ENCODE data around the gene FRMPD2.

- TF ChIP-seq, protein P1, sequence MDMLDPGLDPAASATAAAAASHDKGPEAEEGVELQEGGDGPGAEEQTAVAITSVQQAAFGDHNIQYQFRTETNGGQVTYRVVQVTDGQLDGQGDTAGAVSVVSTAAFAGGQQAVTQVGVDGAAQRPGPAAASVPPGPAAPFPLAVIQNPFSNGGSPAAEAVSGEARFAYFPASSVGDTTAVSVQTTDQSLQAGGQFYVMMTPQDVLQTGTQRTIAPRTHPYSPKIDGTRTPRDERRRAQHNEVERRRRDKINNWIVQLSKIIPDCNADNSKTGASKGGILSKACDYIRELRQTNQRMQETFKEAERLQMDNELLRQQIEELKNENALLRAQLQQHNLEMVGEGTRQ (IDR thresholded peaks at IDR 0.05; ENCODE audit: low read depth, low read length) = no peak
- TF ChIP-seq POLR2A (IDR thresholded peaks at IDR 0.05; ENCODE audit: low read depth, low read length) = no peak
- TF ChIP-seq, protein P2, sequence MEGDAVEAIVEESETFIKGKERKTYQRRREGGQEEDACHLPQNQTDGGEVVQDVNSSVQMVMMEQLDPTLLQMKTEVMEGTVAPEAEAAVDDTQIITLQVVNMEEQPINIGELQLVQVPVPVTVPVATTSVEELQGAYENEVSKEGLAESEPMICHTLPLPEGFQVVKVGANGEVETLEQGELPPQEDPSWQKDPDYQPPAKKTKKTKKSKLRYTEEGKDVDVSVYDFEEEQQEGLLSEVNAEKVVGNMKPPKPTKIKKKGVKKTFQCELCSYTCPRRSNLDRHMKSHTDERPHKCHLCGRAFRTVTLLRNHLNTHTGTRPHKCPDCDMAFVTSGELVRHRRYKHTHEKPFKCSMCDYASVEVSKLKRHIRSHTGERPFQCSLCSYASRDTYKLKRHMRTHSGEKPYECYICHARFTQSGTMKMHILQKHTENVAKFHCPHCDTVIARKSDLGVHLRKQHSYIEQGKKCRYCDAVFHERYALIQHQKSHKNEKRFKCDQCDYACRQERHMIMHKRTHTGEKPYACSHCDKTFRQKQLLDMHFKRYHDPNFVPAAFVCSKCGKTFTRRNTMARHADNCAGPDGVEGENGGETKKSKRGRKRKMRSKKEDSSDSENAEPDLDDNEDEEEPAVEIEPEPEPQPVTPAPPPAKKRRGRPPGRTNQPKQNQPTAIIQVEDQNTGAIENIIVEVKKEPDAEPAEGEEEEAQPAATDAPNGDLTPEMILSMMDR (conservative IDR thresholded peaks at IDR 0.05; ENCODE audit: low read depth, low read length) = no peak
- TF ChIP-seq CHD1 (IDR thresholded peaks at IDR 0.05; ENCODE audit: low read depth, low read length) = no peak
Observed at GRCh38 chr10:48211777-48212176, 62.7 kb downstream of the FRMPD2 start.
